HepG2 (cell line): ENCODE data around the gene C5AR1. TPM values are rescaled to one million over a fixed set of nuclear protein-coding genes. Genes with fewer than 3 reads are reported as not detected.
A peak's percentile ranks its signal among the peaks of the same experiment; 100 is the strongest.

Experiments used
- KIAA2018 ChIP-seq: sonication (generic); formaldehyde crosslinking; IDR thresholded peaks from 2 replicates; pipeline ENCODE4 v1.5.0; 2020; ENCODE audit warnings: mild to moderate bottlenecking, missing genetic modification reagents, borderline replicate concordance
- MAFG ChIP-seq: sonication (generic); formaldehyde crosslinking; IDR thresholded peaks from 2 replicates; pipeline ENCODE4 v1.5.1; 2020; ENCODE audit warnings: mild to moderate bottlenecking, missing genetic modification reagents
- NAIF1 ChIP-seq: sonication (generic); formaldehyde crosslinking; IDR thresholded peaks from 2 replicates; pipeline ENCODE4 v1.5.0; 2020; ENCODE audit warnings: mild to moderate bottlenecking, missing genetic modification reagents, borderline replicate concordance
- PRDM10 ChIP-seq: sonication (generic); formaldehyde crosslinking; IDR thresholded peaks from 2 replicates; pipeline ENCODE4 v1.4.0; 2020; ENCODE audit warnings: low read depth, missing genetic modification reagents
- YEATS4 ChIP-seq: sonication (generic); formaldehyde crosslinking; IDR thresholded peaks from 2 replicates; pipeline ENCODE4 v1.4.0; 2020; ENCODE audit warnings: missing genetic modification reagents, borderline replicate concordance
- ZBTB2 ChIP-seq: sonication (generic); formaldehyde crosslinking; IDR thresholded peaks from 2 replicates; pipeline ENCODE4 v1.8.0; 2022; ENCODE audit warnings: low read depth, missing genetic modification reagents
- ZNF354B ChIP-seq: sonication (generic); formaldehyde crosslinking; IDR thresholded peaks from 2 replicates; pipeline ENCODE4 v1.8.0; 2022; ENCODE audit warnings: mild to moderate bottlenecking, missing genetic modification reagents
- ZNF580 ChIP-seq: IDR thresholded peaks from 2 replicates; pipeline ENCODE4 v1.6.1; 2016; ENCODE audit warnings: low read depth, borderline replicate concordance
- polyA plus RNA-seq, 8 experiments: library from polyadenylated mRNA; depleted of rRNA in 3 of 8; stranded (reverse) in 7 of 8; unstranded in 1 of 8; fragments of >200 nt; fragmentation: Illumina TruSeq in 4 of 8; extraction: Trizol in 4 of 8; gene quantifications; 2 replicates each; pipeline versions ENCODE4 v1.2.1 to v1.2.3, GENCODE V29; 2011 to 2016; ENCODE audit warnings: low read depth in 4 of 8, missing spikeins in 1 of 8, mixed read lengths in 1 of 8; ENCODE audit not compliant: insufficient read depth in 1 of 8
- total RNA-seq, 5 experiments: library from RNA; depleted of rRNA; stranded (reverse); fragments of >200 nt; fragmentation: Illumina TruSeq; extraction: Trizol; gene quantifications; 2 replicates each; pipeline ENCODE4 v1.2.3, GENCODE V29; 2016; ENCODE audit warnings: low read depth in 1 of 5
- TF ChIP-seq, protein P1 (sequence below): sonication (generic); formaldehyde crosslinking; IDR thresholded peaks from 2 replicates; pipeline ENCODE4 v1.8.0; 2022; ENCODE audit warnings: mild to moderate bottlenecking, missing genetic modification reagents, borderline replicate concordance
- TF ChIP-seq, protein P2 (sequence below): fragments of 450-650 bp; IDR thresholded peaks from 2 replicates; pipeline ENCODE4 v1.6.1; 2017; ENCODE audit warnings: mild to moderate bottlenecking

C5AR1 gene
- total and polyA plus RNA-seq, 2 of the 13 experiments (the other 11 are each of a cell fraction or from before 2014, with no cell fraction given), result 0.07 to 1.6 TPM

- TF ChIP-seq, protein P1, sequence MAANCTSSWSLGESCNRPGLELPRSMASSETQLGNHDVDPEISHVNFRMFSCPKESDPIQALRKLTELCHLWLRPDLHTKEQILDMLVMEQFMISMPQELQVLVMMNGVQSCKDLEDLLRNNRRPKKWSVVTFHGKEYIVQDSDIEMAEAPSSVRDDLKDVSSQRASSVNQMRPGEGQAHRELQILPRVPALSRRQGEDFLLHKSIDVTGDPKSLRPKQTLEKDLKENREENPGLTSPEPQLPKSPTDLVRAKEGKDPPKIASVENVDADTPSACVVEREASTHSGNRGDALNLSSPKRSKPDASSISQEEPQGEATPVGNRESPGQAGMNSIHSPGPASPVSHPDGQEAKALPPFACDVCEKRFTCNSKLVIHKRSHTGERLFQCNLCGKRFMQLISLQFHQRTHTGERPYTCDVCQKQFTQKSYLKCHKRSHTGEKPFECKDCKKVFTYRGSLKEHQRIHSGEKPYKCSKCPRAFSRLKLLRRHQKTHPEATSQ (CRISPR knock-in tag), result no peak
- TF ChIP-seq ZNF354B (no peak), KIAA2018 (CRISPR knock-in tag) (no peak), ZNF580 (no peak), PRDM10 (CRISPR knock-in tag) (no peak), ZBTB2 (no peak), NAIF1 (CRISPR knock-in tag) (no peak), MAFG (CRISPR knock-in tag) (no peak), YEATS4 (CRISPR knock-in tag) (peak; percentile 52; the same call in 1 of the 2 replicates)
- TF ChIP-seq, protein P2, sequence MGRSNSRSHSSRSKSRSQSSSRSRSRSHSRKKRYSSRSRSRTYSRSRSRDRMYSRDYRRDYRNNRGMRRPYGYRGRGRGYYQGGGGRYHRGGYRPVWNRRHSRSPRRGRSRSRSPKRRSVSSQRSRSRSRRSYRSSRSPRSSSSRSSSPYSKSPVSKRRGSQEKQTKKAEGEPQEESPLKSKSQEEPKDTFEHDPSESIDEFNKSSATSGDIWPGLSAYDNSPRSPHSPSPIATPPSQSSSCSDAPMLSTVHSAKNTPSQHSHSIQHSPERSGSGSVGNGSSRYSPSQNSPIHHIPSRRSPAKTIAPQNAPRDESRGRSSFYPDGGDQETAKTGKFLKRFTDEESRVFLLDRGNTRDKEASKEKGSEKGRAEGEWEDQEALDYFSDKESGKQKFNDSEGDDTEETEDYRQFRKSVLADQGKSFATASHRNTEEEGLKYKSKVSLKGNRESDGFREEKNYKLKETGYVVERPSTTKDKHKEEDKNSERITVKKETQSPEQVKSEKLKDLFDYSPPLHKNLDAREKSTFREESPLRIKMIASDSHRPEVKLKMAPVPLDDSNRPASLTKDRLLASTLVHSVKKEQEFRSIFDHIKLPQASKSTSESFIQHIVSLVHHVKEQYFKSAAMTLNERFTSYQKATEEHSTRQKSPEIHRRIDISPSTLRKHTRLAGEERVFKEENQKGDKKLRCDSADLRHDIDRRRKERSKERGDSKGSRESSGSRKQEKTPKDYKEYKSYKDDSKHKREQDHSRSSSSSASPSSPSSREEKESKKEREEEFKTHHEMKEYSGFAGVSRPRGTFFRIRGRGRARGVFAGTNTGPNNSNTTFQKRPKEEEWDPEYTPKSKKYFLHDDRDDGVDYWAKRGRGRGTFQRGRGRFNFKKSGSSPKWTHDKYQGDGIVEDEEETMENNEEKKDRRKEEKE, result no peak
These were observed 43.6 kb downstream of the C5AR1 start (continued) for GRCh38 chr19:47353307-47353712.
